Astrocyte (in vitro differentiated cells and primary cell): ENCODE data around the gene WDR33. TPM values are rescaled to one million over a fixed set of nuclear protein-coding genes. Genes with fewer than 3 reads are reported as not detected.

Experiments used
- DNase-seq: peaks from one replicate; pipeline ENCODE4 v3.0.0-alpha.2; 2010; ENCODE audit warnings: low read depth
- FAIRE-seq: peaks from 2 replicates; lab custom pipeline; 2011; peaks lifted over from hg19 to GRCh38; lab: Jason Lieb, UNC
- H2AFZ ChIP-seq: 2 replicates; pipeline ENCODE4 v1.6.0; 2012; ENCODE audit warnings: low read depth, low read length, inconsistent platforms
- H3K27ac ChIP-seq: 2 replicates; pipeline ENCODE4 v1.5.1; 2011; ENCODE audit warnings: low read depth, low read length, inconsistent platforms
- H3K27me3 ChIP-seq: 2 replicates; pipeline ENCODE4 v1.6.0; 2011; ENCODE audit warnings: low read length, inconsistent platforms; ENCODE audit not compliant: insufficient read depth
- H3K36me3 ChIP-seq: 2 replicates; pipeline ENCODE4 v1.5.1; 2011; ENCODE audit warnings: low read length, inconsistent platforms; ENCODE audit not compliant: insufficient read depth
- H3K4me1 ChIP-seq: 2 replicates; pipeline ENCODE4 v1.5.1; 2011; ENCODE audit warnings: low read length, inconsistent platforms; ENCODE audit not compliant: insufficient read depth
- H3K4me2 ChIP-seq: 2 replicates; pipeline ENCODE4 v1.6.0; 2012; ENCODE audit warnings: low read length, inconsistent platforms
- H3K4me3 ChIP-seq: 2 replicates; pipeline ENCODE4 v1.5.1; 2011; ENCODE audit warnings: low read depth, mild to moderate bottlenecking, low read length, inconsistent platforms; ENCODE audit not compliant: insufficient read depth
- H3K79me2 ChIP-seq: 2 replicates; pipeline ENCODE4 v1.6.0; 2012; ENCODE audit warnings: mild to moderate bottlenecking, low read length, inconsistent platforms; ENCODE audit not compliant: insufficient read depth
- H3K9ac ChIP-seq: 2 replicates; pipeline ENCODE4 v1.6.0; 2012; ENCODE audit warnings: mild to moderate bottlenecking, low read length, inconsistent platforms
- H3K9me3 ChIP-seq: 2 replicates; pipeline ENCODE4 v1.5.1; 2012; ENCODE audit warnings: low read depth, mild to moderate bottlenecking, low read length, inconsistent platforms; ENCODE audit not compliant: insufficient read depth
- H4K20me1 ChIP-seq: 2 replicates; pipeline ENCODE4 v1.6.0; 2012; ENCODE audit warnings: low read length, inconsistent platforms; ENCODE audit not compliant: insufficient read depth
- H3K27ac Mint-ChIP-seq: one replicate; pipeline ENCODE4 v1.8.0; 2021; ENCODE audit warnings: mild to moderate bottlenecking, mixed read lengths; ENCODE audit not compliant: unreplicated experiment
- H3K27me3 Mint-ChIP-seq: one replicate; pipeline ENCODE4 v1.8.0; 2021; ENCODE audit warnings: low read depth, mixed read lengths; ENCODE audit not compliant: unreplicated experiment
- H3K36me3 Mint-ChIP-seq: one replicate; pipeline ENCODE4 v1.8.0; 2021; ENCODE audit warnings: low read depth, mixed read lengths; ENCODE audit not compliant: unreplicated experiment
- H3K4me1 Mint-ChIP-seq: one replicate; pipeline ENCODE4 v1.8.0; 2021; ENCODE audit warnings: low read depth, mixed read lengths; ENCODE audit not compliant: unreplicated experiment
- H3K4me3 Mint-ChIP-seq: one replicate; pipeline ENCODE4 v1.8.0; 2021; ENCODE audit warnings: mild to moderate bottlenecking, moderate library complexity, mixed read lengths; ENCODE audit not compliant: unreplicated experiment
- H3K9me3 Mint-ChIP-seq: one replicate; pipeline ENCODE4 v1.8.0; 2021; ENCODE audit warnings: mild to moderate bottlenecking, mixed read lengths; ENCODE audit not compliant: unreplicated experiment
- EZH2 ChIP-seq: IDR thresholded peaks from 2 replicates; pipeline ENCODE4 v1.6.1; 2012; ENCODE audit warnings: mild to moderate bottlenecking, low read length, inconsistent platforms; ENCODE audit not compliant: insufficient read depth
- total RNA-seq: library from RNA; stranded (reverse); gene quantifications from 2 replicates; pipeline ENCODE4 v1.2.1, GENCODE V29; 2021
- TF ChIP-seq, protein P1 (sequence below): IDR thresholded peaks from 2 replicates; pipeline ENCODE4 v1.5.1; 2011; ENCODE audit warnings: low read depth, mild to moderate bottlenecking, inconsistent platforms, low read length, moderate library complexity; ENCODE audit not compliant: insufficient read depth

WDR33 gene
- total RNA-seq, 1 donor from 2014 or later: 40.9 TPM

DNA sequence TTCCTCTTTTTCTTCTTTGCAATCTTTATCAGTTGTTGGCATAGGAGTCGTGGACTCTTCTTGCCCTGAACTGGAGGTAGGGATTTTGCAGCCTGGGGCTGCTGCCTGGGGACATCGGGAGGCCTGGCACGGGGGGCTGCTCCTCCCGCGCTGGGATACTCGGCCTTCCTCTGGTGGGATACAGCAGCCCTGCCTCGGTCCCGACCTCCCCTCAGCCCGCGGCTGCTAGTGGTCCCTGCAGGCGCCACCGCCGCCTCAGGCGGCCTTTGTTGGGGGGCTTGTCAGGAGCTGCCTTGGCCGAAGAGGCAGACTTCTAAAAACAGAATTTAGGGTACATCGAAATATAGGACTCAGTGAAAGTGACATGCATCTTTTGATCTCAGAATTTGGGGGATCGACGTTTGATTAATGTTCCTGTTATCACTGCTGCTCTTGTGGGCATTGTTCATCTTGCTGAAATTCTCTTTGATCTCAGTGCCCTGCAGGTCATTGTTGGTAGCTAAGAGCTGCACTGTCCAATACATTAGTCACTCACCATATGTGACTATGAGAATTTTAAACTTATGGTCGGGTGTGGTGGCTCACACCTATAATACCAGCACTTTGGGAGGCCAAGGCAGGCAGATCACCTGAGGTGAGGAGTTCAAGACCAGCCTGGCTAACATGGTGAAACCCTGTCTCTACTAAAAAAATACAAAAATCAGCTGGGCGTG, 30.7 kb upstream of the WDR33 start:
- H3K4me3 Mint-ChIP-seq: no peak overlapping the region
- FAIRE-seq: no peak
- Histone ChIP-seq H3K4me2 (no peak overlapping the region), H3K4me1 (no peaks in the 10 kb centered on the region), H4K20me1 (peaks cover 4% of the 10 kb centered on the region), H3K36me3 (peaks cover 3% of the 10 kb centered on the region), H3K9ac (no peak overlapping the region), H3K27me3 (no peaks in the 10 kb centered on the region), H3K79me2 (no peaks in the 10 kb centered on the region), H3K9me3 (no peaks in the 10 kb centered on the region), H3K4me3 (no peak overlapping the region), H2AFZ (no peak overlapping the region), H3K27ac (no peak overlapping the region)
- H3K27me3 Mint-ChIP-seq: no peaks in the 10 kb centered on the region
- no peak for TF ChIP-seq EZH2
- TF ChIP-seq, protein P1, sequence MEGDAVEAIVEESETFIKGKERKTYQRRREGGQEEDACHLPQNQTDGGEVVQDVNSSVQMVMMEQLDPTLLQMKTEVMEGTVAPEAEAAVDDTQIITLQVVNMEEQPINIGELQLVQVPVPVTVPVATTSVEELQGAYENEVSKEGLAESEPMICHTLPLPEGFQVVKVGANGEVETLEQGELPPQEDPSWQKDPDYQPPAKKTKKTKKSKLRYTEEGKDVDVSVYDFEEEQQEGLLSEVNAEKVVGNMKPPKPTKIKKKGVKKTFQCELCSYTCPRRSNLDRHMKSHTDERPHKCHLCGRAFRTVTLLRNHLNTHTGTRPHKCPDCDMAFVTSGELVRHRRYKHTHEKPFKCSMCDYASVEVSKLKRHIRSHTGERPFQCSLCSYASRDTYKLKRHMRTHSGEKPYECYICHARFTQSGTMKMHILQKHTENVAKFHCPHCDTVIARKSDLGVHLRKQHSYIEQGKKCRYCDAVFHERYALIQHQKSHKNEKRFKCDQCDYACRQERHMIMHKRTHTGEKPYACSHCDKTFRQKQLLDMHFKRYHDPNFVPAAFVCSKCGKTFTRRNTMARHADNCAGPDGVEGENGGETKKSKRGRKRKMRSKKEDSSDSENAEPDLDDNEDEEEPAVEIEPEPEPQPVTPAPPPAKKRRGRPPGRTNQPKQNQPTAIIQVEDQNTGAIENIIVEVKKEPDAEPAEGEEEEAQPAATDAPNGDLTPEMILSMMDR: no peak
- no peaks in the 10 kb centered on the region for H3K4me1 Mint-ChIP-seq
- DNase-seq: no peak
- H3K36me3 Mint-ChIP-seq: peaks cover 8% of the 10 kb centered on the region
- H3K9me3 Mint-ChIP-seq: peaks cover 3% of the 10 kb centered on the region
- H3K27ac Mint-ChIP-seq: no peak overlapping the region

DNA sequence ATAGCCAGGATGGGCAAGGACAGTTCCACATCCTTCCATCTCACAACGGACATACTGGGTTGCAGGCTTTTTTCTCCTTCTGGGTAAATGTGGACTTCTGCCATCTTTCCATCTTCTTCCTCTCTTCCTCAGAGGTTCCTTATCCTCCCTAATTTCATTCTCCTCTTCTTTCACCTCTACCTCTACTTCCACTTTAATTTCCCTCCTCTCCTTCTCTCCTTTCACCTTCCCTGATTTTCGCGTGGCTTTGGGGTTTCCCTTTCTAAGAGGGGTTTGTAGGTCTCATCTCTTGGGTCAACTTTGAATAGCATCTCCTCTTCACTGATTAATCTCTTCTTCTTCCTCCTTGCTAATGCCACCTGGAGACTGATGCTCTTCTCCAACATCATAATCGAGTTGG, 29.9 kb upstream of the WDR33 start:
- H3K9ac ChIP-seq: no peak overlapping the region
- DNase-seq: no peak
- no peak for TF ChIP-seq EZH2
- TF ChIP-seq, protein P1: no peak
- H3K36me3 ChIP-seq: no peaks in the 10 kb centered on the region
- no peak overlapping the region for H3K4me3 Mint-ChIP-seq
- no peak overlapping the region for H3K27ac ChIP-seq
- no peaks in the 10 kb centered on the region for H3K9me3 ChIP-seq
- no peaks in the 10 kb centered on the region for H3K27me3 ChIP-seq
- H3K79me2 ChIP-seq: no peaks in the 10 kb centered on the region
- H3K36me3 Mint-ChIP-seq: peaks cover 7% of the 10 kb centered on the region
- no peaks in the 10 kb centered on the region for H3K4me1 ChIP-seq
- FAIRE-seq: no peak
- H2AFZ ChIP-seq: no peak overlapping the region
- H3K4me3 ChIP-seq: no peak overlapping the region
- peaks cover 4% of the 10 kb centered on the region for H4K20me1 ChIP-seq
- no peak overlapping the region for H3K27ac Mint-ChIP-seq
- H3K4me2 ChIP-seq: no peak overlapping the region
- peaks cover 3% of the 10 kb centered on the region for H3K9me3 Mint-ChIP-seq
- no peaks in the 10 kb centered on the region for H3K27me3 Mint-ChIP-seq
- H3K4me1 Mint-ChIP-seq: no peaks in the 10 kb centered on the region

DNA sequence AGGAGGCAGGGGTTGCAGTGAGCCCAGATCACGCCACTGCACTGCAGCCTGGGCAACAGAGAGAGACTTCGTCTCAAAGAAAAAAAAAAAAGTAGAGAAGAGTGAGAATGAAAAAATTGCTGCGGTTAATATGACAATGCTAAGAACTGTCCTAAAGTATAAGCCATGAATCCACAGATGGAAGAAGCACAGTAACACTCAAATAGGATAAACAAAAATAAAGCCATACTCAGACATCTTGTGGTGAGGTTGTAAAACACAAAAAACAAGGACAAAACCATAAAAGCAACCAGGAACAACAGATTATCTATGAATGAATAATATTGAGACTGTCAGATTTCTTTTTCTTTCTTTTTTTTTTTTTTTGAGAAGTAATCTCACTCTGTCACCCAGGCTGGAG, 24.0 kb upstream of the WDR33 start:
- H3K4me1 Mint-ChIP-seq: peaks cover under 1% of the 10 kb centered on the region

More for the DNA sequence above, 24.0 kb upstream of the WDR33 start:
- H3K79me2 ChIP-seq: no peaks in the 10 kb centered on the region
- no peaks in the 10 kb centered on the region for H3K36me3 ChIP-seq
- FAIRE-seq (no peak), DNase-seq (no peak)
- no peak overlapping the region for H3K4me3 ChIP-seq
- TF ChIP-seq, protein P1: no peak
- TF ChIP-seq EZH2: no peak
- peaks cover 4% of the 10 kb centered on the region for H3K4me1 ChIP-seq
- no peak overlapping the region for H3K4me2 ChIP-seq
- no peak overlapping the region for H3K9ac ChIP-seq
- no peak overlapping the region for H3K27ac ChIP-seq
- no peaks in the 10 kb centered on the region for H3K36me3 Mint-ChIP-seq
- no peak overlapping the region for H3K27ac Mint-ChIP-seq
- H3K4me3 Mint-ChIP-seq: no peak overlapping the region
- peaks cover 1% of the 10 kb centered on the region for H3K27me3 Mint-ChIP-seq
- no peaks in the 10 kb centered on the region for H4K20me1 ChIP-seq
- no peaks in the 10 kb centered on the region for H3K9me3 ChIP-seq
- H3K9me3 Mint-ChIP-seq: no peaks in the 10 kb centered on the region
- no peaks in the 10 kb centered on the region for H3K27me3 ChIP-seq
- no peak overlapping the region for H2AFZ ChIP-seq
